GM12892 (cell line): ENCODE results near the gene SPATC1L.

Experiments used
- DNase-seq: peaks from one replicate; pipeline ENCODE4 v3.0.0; 2011; ENCODE audit not compliant: insufficient read length
- FAIRE-seq: peaks from 2 replicates; lab custom pipeline; 2011; peaks lifted over from hg19 to GRCh38; lab: Jason Lieb, UNC
- POLR2A ChIP-seq: IDR thresholded peaks from 2 replicates; pipeline ENCODE4 v1.6.1; 2011; ENCODE audit warnings: low read depth, low read length, control low read depth
- POLR2AphosphoS5 ChIP-seq: IDR thresholded peaks from 2 replicates; pipeline ENCODE4 v1.6.1; 2011; ENCODE audit warnings: low read depth, low read length, control low read depth
- TAF1 ChIP-seq: IDR thresholded peaks from 2 replicates; pipeline ENCODE4 v1.6.1; 2011; ENCODE audit warnings: low read depth, mild to moderate bottlenecking, control low read depth, low read length, borderline replicate concordance

Gene SPATC1L

DNA sequence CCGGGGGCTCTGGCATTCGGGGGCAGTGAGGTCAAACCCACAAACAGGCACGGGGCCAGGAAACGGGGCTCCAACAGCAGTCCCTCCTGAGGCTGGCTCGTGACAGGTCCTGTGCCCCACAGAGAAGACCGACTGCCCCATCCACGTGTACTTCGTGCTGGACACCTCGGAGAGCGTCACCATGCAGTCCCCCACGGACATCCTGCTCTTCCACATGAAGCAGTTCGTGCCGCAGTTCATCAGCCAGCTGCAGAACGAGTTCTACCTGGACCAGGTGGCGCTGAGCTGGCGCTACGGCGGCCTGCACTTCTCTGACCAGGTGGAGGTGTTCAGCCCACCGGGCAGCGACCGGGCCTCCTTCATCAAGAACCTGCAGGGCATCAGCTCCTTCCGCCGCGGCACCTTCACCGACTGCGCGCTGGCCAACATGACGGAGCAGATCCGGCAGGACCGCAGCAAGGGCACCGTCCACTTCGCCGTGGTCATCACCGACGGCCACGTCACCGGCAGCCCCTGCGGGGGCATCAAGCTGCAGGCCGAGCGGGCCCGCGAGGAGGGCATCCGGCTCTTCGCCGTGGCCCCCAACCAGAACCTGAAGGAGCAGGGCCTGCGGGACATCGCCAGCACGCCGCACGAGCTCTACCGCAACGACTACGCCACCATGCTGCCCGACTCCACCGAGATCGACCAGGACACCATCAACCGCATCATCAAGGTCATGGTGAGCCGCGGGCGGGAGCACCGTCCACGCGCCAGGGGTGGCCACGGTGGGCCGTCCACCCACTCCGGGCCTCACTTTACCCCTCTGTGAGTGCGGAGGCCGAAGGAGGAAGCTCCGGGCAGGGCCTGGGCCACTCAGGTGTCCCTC lies 72.2 kb downstream of the SPATC1L start:
- peak; percentile 8 for DNase-seq
- no peak for TF ChIP-seq POLR2A
- no peak for TF ChIP-seq POLR2AphosphoS5
- no peak for TF ChIP-seq TAF1
- FAIRE-seq, result no peak

DNA sequence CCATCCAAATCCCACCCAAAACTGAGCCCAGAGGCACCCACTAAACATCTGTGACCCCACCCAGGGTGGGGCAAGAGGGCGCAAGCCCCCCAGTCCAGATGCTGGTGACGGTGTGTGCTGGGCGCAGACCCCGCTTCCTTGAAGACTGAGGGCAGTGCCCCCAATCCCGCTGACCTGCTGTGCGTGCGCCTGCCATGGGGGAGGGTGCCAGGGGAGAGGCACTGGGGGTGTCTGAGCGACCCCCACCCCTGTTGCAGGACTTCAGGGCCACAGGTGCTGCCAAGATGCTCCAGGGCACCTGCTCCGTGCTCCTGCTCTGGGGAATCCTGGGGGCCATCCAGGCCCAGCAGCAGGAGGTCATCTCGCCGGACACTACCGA lies 73.1 kb downstream of the SPATC1L start:
- DNase-seq (peak; percentile 9), FAIRE-seq (no peak)
- TF ChIP-seq POLR2AphosphoS5 (no peak), POLR2A (no peak), TAF1 (no peak)
